B cell (primary cell): ENCODE results near the gene MOB1A. TPM values are rescaled to one million over a fixed set of nuclear protein-coding genes. Genes with fewer than 3 reads are reported as not detected.

Source experiments
- ATAC-seq: fragments of 200-7000 bp; cut with Tn5 transposase; one replicate; pipeline ENCODE4 v1.10.0; 2021; ENCODE audit warnings: low read depth, mild to moderate bottlenecking, moderate number of reproducible peaks, moderate library complexity
- CTCF ChIA-PET: fragments of 350-600 bp; sonication (Branson Sonifier 250); formaldehyde crosslinking; loops from one replicate; lab custom pipeline; 2021; ENCODE audit warnings: antibody characterized with exemption, inconsistent platforms; lab: Charles Lee
- POLR2A ChIA-PET: fragments of 350-600 bp; sonication (Branson Sonifier 250); formaldehyde crosslinking; loops from one replicate; lab custom pipeline; 2021; ENCODE audit warnings: antibody characterized with exemption; lab: Charles Lee
- DNase-seq: peaks from one replicate; pipeline ENCODE4 v3.0.0; 2013
- H2AFZ ChIP-seq: 2 replicates; pipeline ENCODE4 v1.6.1; 2012; ENCODE audit warnings: mild to moderate bottlenecking, low read depth, low read length; ENCODE audit not compliant: insufficient read depth, poor library complexity, severe bottlenecking
- H3K27ac ChIP-seq, 2 donors: 1 replicate in 1 of 2; 2 replicates in 1 of 2; pipeline ENCODE4 v1.5.1; 2012 to 2013; ENCODE audit warnings: low read length in 2 of 2, mild to moderate bottlenecking in 2 of 2, moderate library complexity in 1 of 2
- H3K27me3 ChIP-seq, 4 experiments: fragments of 200-600 bp in 1 of 4; sonication (generic) in 1 of 4; replicated peaks in 1 of 4; 1 replicate in 2 of 4; 2 replicates in 2 of 4; pipeline versions ENCODE4 v1.6.1 to v1.7.0; 2013 to 2016; ENCODE audit warnings: low read length in 3 of 4, mild to moderate bottlenecking in 2 of 4, mixed read lengths in 1 of 4, moderate library complexity in 1 of 4; ENCODE audit not compliant: insufficient read depth in 4 of 4, control insufficient read depth in 3 of 4; ENCODE audit errors: control extremely low read depth in 1 of 4
- H3K36me3 ChIP-seq, 2 experiments: replicated peaks in 1 of 2; 1 replicate in 1 of 2; 2 replicates in 1 of 2; pipeline versions ENCODE4 v1.6.1 to v1.7.1; 2013; ENCODE audit warnings: low read length in 1 of 2; ENCODE audit not compliant: insufficient read depth in 2 of 2, control insufficient read depth in 1 of 2; ENCODE audit errors: control extremely low read depth in 1 of 2, extremely low read depth in 1 of 2
- H3K4me1 ChIP-seq, 2 donors: fragments of 200-600 bp in 1 of 2; sonication (generic) in 1 of 2; 1 replicate in 1 of 2; 2 replicates in 1 of 2; pipeline versions ENCODE4 v1.5.1 to v1.6.1; 2013 to 2017; ENCODE audit warnings: low read length in 2 of 2; ENCODE audit not compliant: control insufficient read depth in 2 of 2, insufficient read depth in 2 of 2
- H3K4me2 ChIP-seq: replicated peaks from 2 replicates; pipeline ENCODE3; 2012; ENCODE audit warnings: mild to moderate bottlenecking, low read depth, low read length; ENCODE audit not compliant: poor library complexity, severe bottlenecking
- H3K4me3 ChIP-seq, 5 experiments: fragments of 200-600 bp in 1 of 5; sonication (generic) in 1 of 5; 1 replicate in 3 of 5; 2 replicates in 2 of 5; pipeline versions ENCODE4 v1.5.1 to v1.7.0; 2011 to 2016; ENCODE audit warnings: low read length in 4 of 5, mild to moderate bottlenecking in 4 of 5, low read depth in 2 of 5, control low read depth in 1 of 5, moderate library complexity in 1 of 5; ENCODE audit not compliant: insufficient read depth in 1 of 5; ENCODE audit errors: control extremely low read depth in 1 of 5, extremely low read depth in 1 of 5
- H3K79me2 ChIP-seq: fragments of 200-600 bp; sonication (generic); one replicate; pipeline ENCODE4 v1.6.0; 2016; ENCODE audit warnings: low read length; ENCODE audit not compliant: control insufficient read depth, insufficient read depth
- H3K9ac ChIP-seq: fragments of 200-600 bp; sonication (generic); 2 replicates; pipeline ENCODE4 v1.6.1; 2017; ENCODE audit warnings: mild to moderate bottlenecking, low read length, moderate library complexity
- H3K9me3 ChIP-seq, 3 donors: one replicate each; pipeline versions ENCODE4 v1.6.1 to v1.7.1; 2013; ENCODE audit warnings: low read length in 2 of 3; ENCODE audit not compliant: control insufficient read depth in 2 of 3, insufficient read depth in 1 of 3; ENCODE audit errors: control extremely low read depth in 1 of 3
- H4K20me1 ChIP-seq: 2 replicates; pipeline ENCODE4 v1.6.0; 2012; ENCODE audit warnings: mild to moderate bottlenecking, low read length; ENCODE audit not compliant: insufficient read depth, control insufficient read depth, poor library complexity, severe bottlenecking
- H3K27ac Mint-ChIP-seq: one replicate; pipeline ENCODE4 v1.8.0; 2021; ENCODE audit warnings: mixed read lengths
- H3K27me3 Mint-ChIP-seq: one replicate; pipeline ENCODE4 v1.8.0; 2021; ENCODE audit warnings: mixed read lengths
- H3K4me1 Mint-ChIP-seq: one replicate; pipeline ENCODE4 v1.8.0; 2021; ENCODE audit warnings: mixed read lengths
- H3K4me3 Mint-ChIP-seq: one replicate; pipeline ENCODE4 v1.8.0; 2021; ENCODE audit warnings: mixed read lengths
- H3K9me3 Mint-ChIP-seq: one replicate; pipeline ENCODE4 v1.8.0; 2022; ENCODE audit warnings: mixed read lengths; ENCODE audit not compliant: insufficient read depth
- EZH2 ChIP-seq: IDR thresholded peaks from 2 replicates; pipeline ENCODE4 v1.6.1; 2012; ENCODE audit warnings: borderline replicate concordance, low read depth, mild to moderate bottlenecking, moderate library complexity, low read length; ENCODE audit not compliant: insufficient read depth, poor library complexity, severe bottlenecking
- WGBS: methylation state at CpG from one replicate; pipeline ENCODE4 v1.1.5; 2013; ENCODE audit warnings: missing lambda C conversion rate; ENCODE audit not compliant: insufficient coverage; 5-methylcytosine and 5-hydroxymethylcytosine counted together
- intact Hi-C: fragments of 100-400 bp; cut with micrococcal nuclease; formaldehyde crosslinking; loops from one replicate; pipeline ENCODE4 v1.10.0; 2022
- polyA plus RNA-seq: library from polyadenylated mRNA; depleted of rRNA; stranded (reverse); fragments of >200 nt; gene quantifications from 2 replicates; pipeline ENCODE4 v1.2.3, GENCODE V29; 2012
- total RNA-seq, 2 donors: library from RNA; stranded (reverse); fragments of 120-200 nt in 1 of 2; gene quantifications; 1 replicate in 1 of 2; 2 replicates in 1 of 2; pipeline versions ENCODE4 v1.2.3 to v1.2.4, GENCODE V29; 2013 to 2022
- TF ChIP-seq, protein P1 (sequence below): fragments of 200-600 bp; IDR thresholded peaks from one replicate; pipeline ENCODE4 v1.8.0; 2022; ENCODE audit warnings: antibody characterized with exemption, mild to moderate bottlenecking

The MOB1A gene
- total and polyA plus RNA-seq, 2 donors (not counting 1 experiment from before 2014, with no cell fraction given), result 43.3 to 219 TPM

DNA sequence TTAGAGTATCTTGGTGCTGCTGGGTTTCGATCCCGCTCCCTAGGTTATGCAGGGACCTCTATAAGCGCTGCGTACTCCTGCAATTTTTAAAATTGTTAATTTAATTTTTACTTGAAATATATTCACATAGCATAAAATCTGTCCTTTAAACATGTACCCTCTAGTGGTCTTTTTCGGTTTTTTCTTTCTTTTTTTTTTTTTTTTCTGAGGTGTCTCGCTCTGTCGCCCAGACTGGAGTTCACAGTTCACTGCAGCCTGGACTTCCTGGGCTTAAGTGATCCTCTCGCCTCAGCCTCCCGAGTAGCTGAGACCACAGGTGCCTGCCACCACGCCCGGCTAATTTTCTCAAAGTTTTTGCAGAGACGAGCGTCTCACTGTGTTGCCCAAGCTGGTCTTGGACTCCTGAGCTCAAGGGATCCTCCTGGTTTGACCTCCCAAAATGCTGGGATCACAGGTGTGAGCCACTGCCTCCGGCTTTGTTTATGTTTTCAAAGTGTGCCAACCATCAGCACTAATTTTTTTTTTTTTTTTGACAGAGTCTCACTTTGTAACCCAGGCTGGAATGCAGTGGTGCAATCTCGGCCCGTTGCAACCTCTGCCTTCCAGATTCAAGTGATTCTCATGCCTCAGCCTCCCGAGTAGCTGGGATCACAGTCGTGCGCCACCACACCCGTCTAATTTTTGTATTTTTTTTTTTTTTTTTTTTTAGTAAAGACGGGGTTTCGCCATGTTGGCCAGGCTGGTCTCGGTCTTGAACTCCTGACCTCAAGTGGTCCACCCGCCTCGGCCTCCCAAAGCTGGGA is 585 bp upstream of the MOB1A start:
- Mint-ChIP-seq H3K4me1 (peaks cover 55% of the 10 kb centered on the region), H3K27me3 (no peaks in the 10 kb centered on the region), H3K9me3 (no peaks in the 10 kb centered on the region), H3K27ac (peak overlapping the region; percentile 99), H3K4me3 (peak overlapping the region; percentile 86)
- Histone ChIP-seq H3K36me3 (no peaks in the 10 kb centered on the region), H3K4me3 (peak overlapping the region; percentile 70 to 95 (median 80)), H3K79me2 (peaks cover 46% of the 10 kb centered on the region), H3K27me3 (no peaks in the 10 kb centered on the region), H4K20me1 (peaks cover 43% of the 10 kb centered on the region), H3K9me3 (peaks cover 0 to 13% (median 0%) of the 10 kb centered on the region in 3 donors), H3K4me1 (peaks cover 59 to 70% of the 10 kb centered on the region in 2 donors), H3K27ac (peak overlapping the region; percentile 69 to 97), H3K4me2 (peak overlapping the region; percentile 82), H2AFZ (peak overlapping the region; percentile 73), H3K9ac (peak overlapping the region; percentile 98)
- no peak for DNase-seq
- CTCF ChIA-PET, result interaction anchor here (0.7 to 6.7 kb wide), 14 partner anchors 10 to 356 kb away, joined by 3 to 132 read pairs (median 8); partner anchors contain the start of genes BOLA3 and MTHFD2
- POLR2A ChIA-PET, result interaction anchor here (0.6 to 6.5 kb wide), 14 partner anchors 20 to 442 kb away, joined by 3 to 120 read pairs (median 6); partner anchors contain the start of genes C2orf81, MTHFD2, TPRKB and WDR54
- intact Hi-C loops, result loop anchor here (2.0 to 5.0 kb wide), 4 partner anchors 30 to 278 kb away; partner anchors contain the start of genes INO80B and WBP1
- WGBS, result 44% methylated on average over 15 of the region's 25 CpGs
- TF ChIP-seq, protein P1, sequence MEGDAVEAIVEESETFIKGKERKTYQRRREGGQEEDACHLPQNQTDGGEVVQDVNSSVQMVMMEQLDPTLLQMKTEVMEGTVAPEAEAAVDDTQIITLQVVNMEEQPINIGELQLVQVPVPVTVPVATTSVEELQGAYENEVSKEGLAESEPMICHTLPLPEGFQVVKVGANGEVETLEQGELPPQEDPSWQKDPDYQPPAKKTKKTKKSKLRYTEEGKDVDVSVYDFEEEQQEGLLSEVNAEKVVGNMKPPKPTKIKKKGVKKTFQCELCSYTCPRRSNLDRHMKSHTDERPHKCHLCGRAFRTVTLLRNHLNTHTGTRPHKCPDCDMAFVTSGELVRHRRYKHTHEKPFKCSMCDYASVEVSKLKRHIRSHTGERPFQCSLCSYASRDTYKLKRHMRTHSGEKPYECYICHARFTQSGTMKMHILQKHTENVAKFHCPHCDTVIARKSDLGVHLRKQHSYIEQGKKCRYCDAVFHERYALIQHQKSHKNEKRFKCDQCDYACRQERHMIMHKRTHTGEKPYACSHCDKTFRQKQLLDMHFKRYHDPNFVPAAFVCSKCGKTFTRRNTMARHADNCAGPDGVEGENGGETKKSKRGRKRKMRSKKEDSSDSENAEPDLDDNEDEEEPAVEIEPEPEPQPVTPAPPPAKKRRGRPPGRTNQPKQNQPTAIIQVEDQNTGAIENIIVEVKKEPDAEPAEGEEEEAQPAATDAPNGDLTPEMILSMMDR, result peak; percentile 74
- TF ChIP-seq EZH2, result no peak
- peak; percentile 6 for ATAC-seq
